Stimulated activated CD4-positive, alpha-beta T cell treated with anti-CD3 and anti-CD28 coated beads, TNF-alpha, amount 100 ng/mL, for 1 hour (primary cell): Measurements from ENCODE around the gene GAREM2.

ENCODE experiments used
- DNase-seq, 3 donors: peaks; one replicate each; pipeline ENCODE4 v3.0.0-alpha.2; 2020; ENCODE audit warnings: low read depth in 3 of 3, low spot score in 1 of 3

GAREM2 gene

GRCh38 chr2:26230806-26231205, 57.9 kb downstream of the GAREM2 start:
- no peak for DNase-seq

- DNase-seq, result no peak
These were observed 62.2 kb downstream of the GAREM2 start for GRCh38 chr2:26235089-26235488.

GRCh38 chr2:26237868-26238267, 65.0 kb downstream of the GAREM2 start:
- DNase-seq, result no peak

- DNase-seq, result no peak
These were observed 65.5 kb downstream of the GAREM2 start for GRCh38 chr2:26238311-26238958.
